ENCODE data around the gene UPK3B. TPM values are rescaled to one million over a fixed set of nuclear protein-coding genes. Genes with fewer than 3 reads are reported as not detected.
"Not testable (repeated sequence)": the region's sequence is repeated elsewhere in the genome, so short reads cannot be mapped to it uniquely, and the experiment has no call there.

Gene UPK3B
- polyA plus RNA-seq, 3 donors, result 0.70 to 5.8 (median 3.5) TPM

DNA sequence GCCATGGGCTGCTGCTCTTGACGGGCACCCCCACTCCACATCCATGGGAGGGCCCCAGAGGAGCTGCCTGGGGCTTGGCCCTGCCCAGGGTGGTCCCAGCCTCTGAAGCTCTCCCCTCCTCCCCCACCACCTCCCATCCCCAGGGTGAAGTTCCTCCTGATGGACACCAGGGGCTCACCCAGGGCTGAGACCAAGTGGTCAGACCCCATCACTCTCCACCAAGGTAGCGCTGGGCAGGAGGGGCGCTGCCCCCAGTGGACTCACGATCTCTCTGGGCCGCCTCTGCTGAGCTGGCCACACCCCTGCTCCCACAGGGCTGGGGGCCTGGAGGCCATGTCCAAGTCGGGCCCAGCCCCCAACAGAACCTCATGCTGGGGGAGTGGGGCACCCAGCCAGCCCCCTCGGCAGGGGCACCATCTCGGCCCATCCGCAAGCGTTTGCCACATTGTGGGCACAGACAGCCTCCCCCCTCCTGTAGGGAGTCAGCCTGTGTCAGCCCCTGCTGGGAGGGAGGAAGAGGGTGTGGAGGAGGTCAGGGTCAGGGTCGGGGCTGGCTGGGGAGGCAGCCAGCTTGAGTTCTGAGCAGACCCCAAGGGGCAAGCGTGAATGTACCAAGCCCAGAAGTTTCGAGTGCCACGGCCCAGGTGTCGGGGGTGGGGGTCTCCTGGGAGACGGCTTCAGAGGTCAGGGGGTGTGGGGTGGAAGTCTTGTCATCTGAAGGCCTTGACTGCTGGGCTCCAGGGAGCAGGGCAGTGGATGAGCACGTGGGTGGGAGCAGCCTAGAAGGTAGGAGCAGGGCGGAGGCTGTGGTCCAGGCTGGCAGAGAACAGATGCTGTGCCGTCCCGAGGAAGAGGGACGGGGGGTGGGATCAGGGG, 2.8 kb downstream of the UPK3B start:
- no peak for DNase-seq

GRCh38 chr7:76513817-76514799, 3.8 kb downstream of the UPK3B start:
- DNase-seq, result no peak

DNA sequence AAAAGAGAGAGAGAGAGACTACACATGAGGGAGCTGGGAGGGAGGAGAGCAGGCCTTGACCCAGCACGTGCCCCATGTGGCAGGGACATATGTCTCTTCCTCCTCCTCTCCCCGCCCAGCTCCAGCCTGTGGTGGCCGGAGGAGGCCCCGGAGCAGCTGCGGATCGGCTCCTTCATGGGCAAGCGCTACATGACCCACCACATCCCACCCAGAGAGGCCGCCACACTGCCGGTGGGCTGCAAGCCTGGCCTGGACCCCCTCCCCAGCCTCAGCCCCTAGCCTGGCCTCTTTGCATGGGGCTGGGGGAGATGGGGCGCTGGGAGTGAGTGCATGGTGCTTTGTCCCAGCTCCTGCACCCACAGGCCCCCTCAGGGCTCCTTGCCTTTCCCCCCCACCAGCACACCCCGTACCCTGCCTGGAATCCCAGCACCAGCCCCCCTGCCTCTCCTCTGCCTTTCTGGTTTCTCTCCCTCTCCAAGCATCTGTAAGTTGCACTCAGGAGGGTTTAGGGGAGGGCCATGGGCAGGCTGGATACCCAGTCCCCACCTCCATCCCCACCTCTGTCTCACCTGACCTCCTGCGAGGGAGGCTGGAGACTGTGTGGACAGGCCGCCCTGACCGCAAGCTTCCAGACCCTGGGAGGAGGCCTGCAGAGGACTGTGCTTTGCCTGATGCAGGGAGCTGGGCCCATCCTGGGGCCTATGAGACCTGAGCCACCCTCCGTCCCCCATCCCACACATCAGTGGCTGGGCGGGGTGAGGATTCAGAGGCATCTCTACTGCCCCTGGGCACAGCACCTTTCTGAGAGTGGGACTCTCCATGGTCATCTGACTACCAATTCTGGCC, 4.8 kb downstream of the UPK3B start:
- no peak for DNase-seq

- DNase-seq, result no peak
These were observed 5.7 kb downstream of the UPK3B start for GRCh38 chr7:76515999-76516443.

- DNase-seq, result not testable (repeated sequence)
These were observed 6.6 kb downstream of the UPK3B start for GRCh38 chr7:76516932-76517331.

DNA sequence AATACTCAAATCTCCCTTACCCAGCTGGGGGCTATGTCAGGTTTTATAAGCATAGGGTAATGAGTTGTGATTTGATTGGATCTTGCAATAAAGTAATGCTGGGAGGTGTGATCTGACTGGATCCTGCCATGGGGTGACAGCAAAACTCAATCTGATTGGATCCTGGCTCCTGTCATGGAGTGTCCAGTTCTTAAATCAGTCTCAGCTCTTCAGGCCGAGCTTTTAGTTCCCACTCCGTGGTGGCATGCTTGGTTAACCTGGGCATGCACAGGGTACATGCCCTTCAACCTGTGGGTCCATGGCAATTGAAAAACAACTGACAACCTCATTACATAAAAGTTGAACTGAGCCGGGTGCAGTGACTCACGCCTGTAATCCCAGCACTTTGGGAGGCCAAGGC, 15.8 kb downstream of the UPK3B start:
- DNase-seq, result not testable (repeated sequence)

DNA sequence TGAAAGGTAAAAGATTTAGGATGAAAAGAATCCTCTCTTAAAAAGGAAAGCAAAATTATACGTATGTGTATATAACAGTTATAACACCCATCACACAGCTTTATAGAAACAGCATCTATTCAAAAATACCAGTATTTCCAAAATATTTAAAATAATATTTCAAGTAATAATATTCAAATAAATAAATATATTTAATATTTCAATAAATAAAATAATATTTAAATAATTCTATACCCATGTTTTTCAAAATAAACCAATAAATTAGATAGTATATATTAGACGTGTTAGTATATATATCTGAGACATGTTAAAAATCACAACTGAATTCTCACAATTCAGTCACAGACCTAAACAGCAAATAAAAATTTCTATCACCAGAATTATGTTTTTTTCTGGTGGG, 21.3 kb downstream of the UPK3B start:
- DNase-seq, result not testable (repeated sequence)

GRCh38 chr7:76543197-76543596, 32.8 kb downstream of the UPK3B start, which contains the start of gene SPDYE16:
Gene SPDYE16, minus strand, starts transcription at chr7:76543297. Its CDS starts 1,838 bp downstream, at chr7:76541459.
- DNase-seq, result not testable (repeated sequence)

DNA sequence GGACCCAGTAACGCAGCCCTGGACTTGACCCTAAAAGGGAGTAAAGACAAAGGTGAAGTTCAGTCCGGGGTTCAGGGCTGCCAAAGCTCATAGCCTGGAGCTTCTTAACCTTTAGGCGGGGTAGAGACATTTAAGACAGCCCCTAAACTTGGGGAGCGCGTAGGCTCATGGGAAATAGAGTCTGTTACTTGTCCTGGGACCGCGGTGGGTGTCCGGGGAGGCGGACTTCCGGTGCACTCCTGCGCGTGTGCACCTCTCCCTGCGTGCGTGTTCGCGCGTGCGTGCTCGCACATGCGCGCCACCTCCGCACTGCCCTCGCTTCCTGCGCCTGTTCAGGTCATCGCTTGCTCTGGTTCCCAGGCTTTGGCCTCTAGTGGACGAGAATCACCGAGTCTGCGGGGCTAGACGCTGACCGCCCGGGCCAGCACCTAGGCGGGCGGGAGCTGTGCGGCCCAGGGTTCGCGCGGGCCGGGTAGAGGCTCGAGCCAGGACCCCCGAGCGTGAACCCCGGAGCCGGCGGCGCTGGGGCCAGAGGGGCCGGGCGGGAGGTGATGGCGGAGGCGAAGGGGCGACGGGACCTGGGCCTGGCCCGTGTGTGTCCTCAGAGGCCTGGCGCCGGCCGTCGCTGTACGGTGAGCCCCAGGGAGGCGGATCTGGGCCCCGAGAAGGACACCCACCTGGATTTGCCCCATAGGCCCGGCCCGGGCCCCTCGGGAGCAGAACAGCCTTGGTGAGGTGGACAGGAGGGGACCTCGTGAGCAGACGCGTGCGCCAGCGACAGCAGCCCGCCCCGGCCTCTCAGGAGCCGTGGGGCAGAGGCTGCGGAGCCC, 38.9 kb downstream of the UPK3B start:
- peak; percentile 88 for DNase-seq

DNA sequence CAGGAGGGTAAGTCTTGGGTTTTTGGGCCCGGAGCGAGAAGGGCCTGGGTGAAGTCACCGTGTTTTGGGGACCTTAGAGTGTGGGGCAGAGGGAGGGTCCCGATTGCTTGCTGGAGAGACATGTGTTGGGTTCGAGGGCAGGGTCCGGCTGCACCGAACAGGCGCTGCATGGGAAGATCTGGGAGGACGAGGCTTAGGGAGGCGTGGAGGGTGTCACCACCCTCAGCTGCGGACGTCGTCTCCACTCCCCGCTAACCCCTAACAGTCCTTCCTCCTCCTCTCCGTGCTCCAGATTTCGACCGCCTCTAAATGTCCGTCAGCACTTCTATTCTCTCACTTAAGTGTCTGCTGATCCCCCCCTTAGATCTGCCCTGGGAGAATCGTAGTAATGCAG, 39.5 kb downstream of the UPK3B start:
- not testable (repeated sequence) for DNase-seq

- DNase-seq, result not testable (repeated sequence)
These were observed 41.6 kb downstream of the UPK3B start for GRCh38 chr7:76551992-76552391.

DNA sequence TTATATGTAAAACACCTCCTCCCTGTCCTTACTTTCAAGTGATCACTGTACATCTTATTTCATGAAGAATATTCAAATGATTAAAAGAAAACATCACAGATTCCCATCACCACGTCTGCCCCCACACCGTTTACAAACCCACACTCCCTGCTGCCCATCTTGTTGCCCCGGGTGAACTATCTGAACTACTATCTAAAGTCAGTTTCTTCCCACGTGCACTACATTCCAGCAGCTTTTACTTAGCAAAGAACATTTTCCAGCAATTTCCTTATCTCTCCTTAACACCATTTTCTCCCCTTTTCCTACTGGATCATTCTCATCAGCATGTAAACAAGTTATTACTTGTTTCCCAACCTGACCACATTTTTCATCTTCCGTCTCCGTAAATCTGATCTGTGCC, 49.3 kb downstream of the UPK3B start:
- not testable (repeated sequence) for DNase-seq

GRCh38 chr7:76560157-76560556, 49.8 kb downstream of the UPK3B start:
- DNase-seq, result not testable (repeated sequence)

- not testable (repeated sequence) for DNase-seq
These were observed 51.0 kb downstream of the UPK3B start for GRCh38 chr7:76561342-76561741.

- not testable (repeated sequence) for DNase-seq
These were observed 54.6 kb downstream of the UPK3B start for GRCh38 chr7:76565001-76565400.

Other genes starting within 250 kb of the UPK3B start
- 100 to 1,000 TPM; 172 to 262 (median 221) TPM for gene HSPB1, start 207.9 kb upstream of the UPK3B start, polyA plus RNA-seq (ENCODE audit: insufficient read length in 3 of 3)
- 100 to 1,000 TPM; 116 to 125 (median 116) TPM for gene YWHAG, start 151.6 kb upstream of the UPK3B start, polyA plus RNA-seq (ENCODE audit: insufficient read length in 3 of 3)
- gene SSC4D, start 100.9 kb upstream of the UPK3B start, polyA plus RNA-seq (ENCODE audit: insufficient read length in 3 of 3), result 1 to 10 TPM; 5.2 to 7.4 (median 5.3) TPM
- gene ZP3, start 85.6 kb upstream of the UPK3B start, polyA plus RNA-seq (ENCODE audit: insufficient read length in 3 of 3), result 10 to 100 TPM in 1 of 3 donors, 1 to 10 TPM in 2; 3.3 to 11.5 (median 9.4) TPM
- gene DTX2, start 48.8 kb upstream of the UPK3B start, polyA plus RNA-seq (ENCODE audit: insufficient read length in 3 of 3), result 10 to 100 TPM in 1 of 3 donors, 1 to 10 TPM in 2; 7.8 to 12.1 (median 8.1) TPM
- 1 to 10 TPM; 1.7 to 7.2 (median 4.0) TPM for gene SPDYE16, start 32.7 kb downstream of the UPK3B start, polyA plus RNA-seq (ENCODE audit: insufficient read length in 3 of 3)
- gene POMZP3, start 116.7 kb downstream of the UPK3B start, polyA plus RNA-seq (ENCODE audit: insufficient read length in 3 of 3), result 10 to 100 TPM; 18.7 to 23.2 (median 22.6) TPM